ENCODE results near the gene SMARCD1.

DNA sequence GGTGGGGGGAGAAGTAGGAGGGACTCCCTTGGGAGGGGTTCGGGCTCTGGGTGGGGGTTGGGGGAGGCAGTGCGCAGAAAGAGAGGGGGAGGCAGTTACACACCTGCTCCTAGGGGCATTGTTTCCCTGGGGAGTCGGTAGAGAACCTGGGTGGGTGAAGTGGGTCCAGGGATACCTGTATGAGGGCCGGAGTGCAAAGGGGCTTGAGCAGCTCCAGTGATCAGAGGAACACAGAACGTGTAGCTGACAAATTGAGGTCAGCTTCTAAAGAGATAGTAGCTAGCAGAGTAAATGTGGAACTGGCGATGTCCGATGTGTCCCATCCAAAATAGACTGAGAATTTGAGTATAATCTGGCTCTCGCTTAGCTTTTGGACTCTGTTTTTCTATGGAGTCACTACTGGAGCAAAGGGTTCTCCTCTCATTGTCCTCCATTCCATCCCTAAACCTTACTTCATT, 502 bp downstream of the SMARCD1 start:
- TF ChIP-seq, protein P1, sequence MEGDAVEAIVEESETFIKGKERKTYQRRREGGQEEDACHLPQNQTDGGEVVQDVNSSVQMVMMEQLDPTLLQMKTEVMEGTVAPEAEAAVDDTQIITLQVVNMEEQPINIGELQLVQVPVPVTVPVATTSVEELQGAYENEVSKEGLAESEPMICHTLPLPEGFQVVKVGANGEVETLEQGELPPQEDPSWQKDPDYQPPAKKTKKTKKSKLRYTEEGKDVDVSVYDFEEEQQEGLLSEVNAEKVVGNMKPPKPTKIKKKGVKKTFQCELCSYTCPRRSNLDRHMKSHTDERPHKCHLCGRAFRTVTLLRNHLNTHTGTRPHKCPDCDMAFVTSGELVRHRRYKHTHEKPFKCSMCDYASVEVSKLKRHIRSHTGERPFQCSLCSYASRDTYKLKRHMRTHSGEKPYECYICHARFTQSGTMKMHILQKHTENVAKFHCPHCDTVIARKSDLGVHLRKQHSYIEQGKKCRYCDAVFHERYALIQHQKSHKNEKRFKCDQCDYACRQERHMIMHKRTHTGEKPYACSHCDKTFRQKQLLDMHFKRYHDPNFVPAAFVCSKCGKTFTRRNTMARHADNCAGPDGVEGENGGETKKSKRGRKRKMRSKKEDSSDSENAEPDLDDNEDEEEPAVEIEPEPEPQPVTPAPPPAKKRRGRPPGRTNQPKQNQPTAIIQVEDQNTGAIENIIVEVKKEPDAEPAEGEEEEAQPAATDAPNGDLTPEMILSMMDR (IDR thresholded peaks at IDR 0.05): no peak
- TF ChIP-seq POLR2AphosphoS5 (IDR thresholded peaks at IDR 0.05): no peak
- TF ChIP-seq POLR2A (IDR thresholded peaks at IDR 0.05): no peak

Measured in upper lobe of left lung (tissue), 4 donors.